Prostate gland (tissue), 2 donors: ENCODE results near the gene ADNP.

Experiments
- POLR2A ChIP-seq: fragments of 450-650 bp; IDR thresholded peaks from one replicate; pipeline ENCODE4 v1.6.1; 2016; ENCODE audit warnings: antibody characterized with exemption, mild to moderate bottlenecking
- TF ChIP-seq, protein P1 (sequence below), 4 experiments: fragments of 200-600 bp in 2 of 4; fragments of 450-650 bp in 2 of 4; sonication (generic) in 2 of 4; IDR thresholded peaks; 1 replicate in 3 of 4; 2 replicates in 1 of 4; pipeline ENCODE4 v1.5.1; 2016 to 2019; ENCODE audit warnings: antibody characterized with exemption in 4 of 4, mild to moderate bottlenecking in 2 of 4, moderate library complexity in 2 of 4

DNA sequence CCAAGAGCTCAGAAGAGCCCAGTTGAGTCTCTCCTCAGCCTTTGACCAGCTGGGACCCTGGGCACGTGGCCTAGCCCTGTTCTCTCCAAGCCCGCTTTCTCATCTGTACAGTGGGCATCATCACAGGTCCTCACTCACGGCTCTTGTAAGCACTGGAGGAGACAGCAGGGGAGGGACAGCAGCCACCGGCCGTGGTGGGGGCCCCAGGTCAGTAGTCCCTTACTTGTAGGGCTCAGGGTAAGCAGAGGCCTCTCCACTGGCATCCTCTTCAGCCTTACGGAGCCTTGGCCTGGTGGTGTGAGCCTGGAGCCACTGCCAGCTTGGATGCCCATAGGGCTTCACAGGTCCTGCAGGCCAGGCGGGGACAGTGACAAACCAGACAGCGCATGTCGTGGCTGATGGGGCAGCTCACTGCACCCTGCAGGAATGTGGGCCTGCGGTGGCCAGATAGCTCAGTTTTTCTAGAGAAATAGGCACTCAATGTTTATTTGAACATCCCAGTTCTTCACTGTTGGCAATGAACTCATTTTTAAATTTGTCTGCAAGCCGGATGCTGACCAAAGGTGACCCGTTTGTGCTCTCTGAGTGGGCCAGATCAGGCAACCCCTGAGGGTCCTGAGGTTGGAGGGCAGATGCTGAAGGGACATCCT is 65.1 kb downstream of the ADNP start:
- TF ChIP-seq, protein P1, sequence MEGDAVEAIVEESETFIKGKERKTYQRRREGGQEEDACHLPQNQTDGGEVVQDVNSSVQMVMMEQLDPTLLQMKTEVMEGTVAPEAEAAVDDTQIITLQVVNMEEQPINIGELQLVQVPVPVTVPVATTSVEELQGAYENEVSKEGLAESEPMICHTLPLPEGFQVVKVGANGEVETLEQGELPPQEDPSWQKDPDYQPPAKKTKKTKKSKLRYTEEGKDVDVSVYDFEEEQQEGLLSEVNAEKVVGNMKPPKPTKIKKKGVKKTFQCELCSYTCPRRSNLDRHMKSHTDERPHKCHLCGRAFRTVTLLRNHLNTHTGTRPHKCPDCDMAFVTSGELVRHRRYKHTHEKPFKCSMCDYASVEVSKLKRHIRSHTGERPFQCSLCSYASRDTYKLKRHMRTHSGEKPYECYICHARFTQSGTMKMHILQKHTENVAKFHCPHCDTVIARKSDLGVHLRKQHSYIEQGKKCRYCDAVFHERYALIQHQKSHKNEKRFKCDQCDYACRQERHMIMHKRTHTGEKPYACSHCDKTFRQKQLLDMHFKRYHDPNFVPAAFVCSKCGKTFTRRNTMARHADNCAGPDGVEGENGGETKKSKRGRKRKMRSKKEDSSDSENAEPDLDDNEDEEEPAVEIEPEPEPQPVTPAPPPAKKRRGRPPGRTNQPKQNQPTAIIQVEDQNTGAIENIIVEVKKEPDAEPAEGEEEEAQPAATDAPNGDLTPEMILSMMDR (IDR thresholded peaks at IDR 0.05), result no peak
- TF ChIP-seq POLR2A, result no peak
